GM10266 (cell line): Measurements from ENCODE around the gene PTGIS.

Experiments
- DNase-seq: peaks from one replicate; pipeline ENCODE4 v3.0.0; 2012; ENCODE audit errors: extremely low spot score
- TF ChIP-seq, protein P1 (sequence below): IDR thresholded peaks from 2 replicates; pipeline ENCODE4 v1.5.1; 2012; ENCODE audit warnings: mild to moderate bottlenecking, low read depth; ENCODE audit not compliant: control insufficient read depth, insufficient read depth; ENCODE audit errors: missing control alignments

The PTGIS gene

DNA sequence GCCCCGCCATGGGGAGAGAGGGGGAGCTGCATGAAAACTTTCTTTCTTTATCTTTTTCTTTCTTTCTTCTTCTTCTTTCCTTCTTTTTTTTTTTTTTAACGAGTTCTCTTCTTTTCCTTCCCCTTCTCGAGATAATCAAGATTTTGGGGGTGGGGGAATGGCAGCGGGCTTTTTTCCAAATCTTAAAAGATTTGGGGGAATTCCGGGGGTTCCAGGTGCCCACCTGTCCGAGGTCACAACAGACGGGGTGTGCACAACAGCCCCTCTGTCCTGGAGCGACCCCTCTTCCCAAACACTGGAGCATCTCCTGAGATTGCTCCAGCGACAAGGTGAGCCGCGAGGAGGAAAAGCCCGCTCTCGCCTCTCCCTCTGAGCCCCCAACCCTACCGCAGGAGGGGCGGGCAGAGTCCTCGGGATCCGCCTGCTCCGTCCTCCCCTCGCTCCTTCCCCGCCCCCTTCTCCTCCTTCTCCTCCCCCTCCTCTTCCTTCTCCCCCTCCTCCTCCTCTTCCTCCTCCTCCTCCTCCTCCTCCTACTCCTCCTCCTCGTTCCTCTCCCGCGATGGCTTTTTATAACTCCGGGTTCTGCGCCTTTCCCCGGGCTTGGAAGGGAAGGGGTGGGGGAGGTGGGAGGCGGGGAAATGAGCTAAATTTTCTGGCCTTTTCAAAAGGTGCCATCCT, 84.8 kb downstream of the PTGIS start:
- TF ChIP-seq, protein P1, sequence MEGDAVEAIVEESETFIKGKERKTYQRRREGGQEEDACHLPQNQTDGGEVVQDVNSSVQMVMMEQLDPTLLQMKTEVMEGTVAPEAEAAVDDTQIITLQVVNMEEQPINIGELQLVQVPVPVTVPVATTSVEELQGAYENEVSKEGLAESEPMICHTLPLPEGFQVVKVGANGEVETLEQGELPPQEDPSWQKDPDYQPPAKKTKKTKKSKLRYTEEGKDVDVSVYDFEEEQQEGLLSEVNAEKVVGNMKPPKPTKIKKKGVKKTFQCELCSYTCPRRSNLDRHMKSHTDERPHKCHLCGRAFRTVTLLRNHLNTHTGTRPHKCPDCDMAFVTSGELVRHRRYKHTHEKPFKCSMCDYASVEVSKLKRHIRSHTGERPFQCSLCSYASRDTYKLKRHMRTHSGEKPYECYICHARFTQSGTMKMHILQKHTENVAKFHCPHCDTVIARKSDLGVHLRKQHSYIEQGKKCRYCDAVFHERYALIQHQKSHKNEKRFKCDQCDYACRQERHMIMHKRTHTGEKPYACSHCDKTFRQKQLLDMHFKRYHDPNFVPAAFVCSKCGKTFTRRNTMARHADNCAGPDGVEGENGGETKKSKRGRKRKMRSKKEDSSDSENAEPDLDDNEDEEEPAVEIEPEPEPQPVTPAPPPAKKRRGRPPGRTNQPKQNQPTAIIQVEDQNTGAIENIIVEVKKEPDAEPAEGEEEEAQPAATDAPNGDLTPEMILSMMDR, result no peak
- no peak for DNase-seq

DNA sequence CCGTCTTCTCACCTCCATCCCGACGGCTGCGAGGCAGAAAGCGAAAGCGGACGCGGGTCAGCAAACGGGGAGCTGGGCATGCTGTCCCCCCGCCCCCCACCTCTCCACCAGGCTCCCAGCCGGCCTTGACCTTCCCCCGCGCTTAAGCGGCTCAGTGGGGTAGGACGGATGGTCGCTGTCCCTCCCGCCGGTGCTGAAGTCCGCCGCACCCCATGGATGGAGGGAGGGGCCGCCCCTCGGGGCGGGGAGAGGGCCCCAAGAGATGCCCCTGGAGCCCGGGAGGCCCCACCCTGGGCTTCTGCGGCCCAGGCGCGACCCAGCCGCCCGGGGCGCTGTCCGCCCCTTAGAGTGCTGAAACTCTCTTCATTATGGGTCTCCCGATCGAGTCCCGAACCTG, 85.3 kb downstream of the PTGIS start, which contains the start of gene KCNB1:
Gene KCNB1 (minus strand): TSS at position 48 of the 397 bp plus-strand sequence. CDS start 188 bp downstream, outside the sequence.
- TF ChIP-seq, protein P1, result no peak
- peak; percentile 77 for DNase-seq

DNA sequence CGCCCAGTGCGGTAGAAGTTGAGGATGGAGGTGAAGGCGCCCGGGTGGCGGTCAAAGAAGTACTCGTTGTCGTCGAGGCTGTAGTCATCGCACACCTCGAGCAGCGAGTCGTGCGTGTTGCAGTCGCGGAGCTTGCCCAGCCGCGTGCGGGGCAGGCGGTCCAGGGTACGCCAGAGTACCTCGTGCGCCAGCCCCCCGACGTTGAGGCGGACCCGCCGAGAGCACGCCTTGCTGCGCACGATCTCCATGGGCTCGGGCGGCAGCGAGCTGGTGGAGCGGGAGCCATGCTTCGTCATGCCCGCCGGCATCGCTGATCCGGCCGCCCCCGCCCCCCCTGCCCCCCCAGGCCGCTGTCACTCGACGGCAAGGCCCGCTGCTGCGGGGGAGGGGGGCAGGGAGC, 85.8 kb downstream of the PTGIS start:
- TF ChIP-seq, protein P1, result no peak
- DNase-seq, result no peak

DNA sequence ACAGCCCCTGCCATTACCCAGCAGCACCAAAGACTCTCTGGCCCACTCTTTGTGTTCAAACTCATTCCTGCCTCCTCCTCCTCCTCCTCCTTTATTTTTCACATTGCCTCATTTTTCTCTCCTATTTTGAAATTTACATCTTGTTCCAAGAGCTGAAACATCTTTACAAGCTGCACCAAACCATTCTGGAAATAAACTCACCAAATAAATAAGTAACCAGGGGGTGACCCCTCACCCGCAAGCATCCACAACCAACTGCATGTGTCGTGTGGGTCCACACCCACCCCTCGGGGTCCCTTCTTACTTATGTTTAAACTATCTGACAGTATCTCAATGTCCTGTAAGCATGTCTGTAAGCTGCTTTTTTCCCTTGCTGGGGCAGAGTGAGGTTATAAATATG, 86.8 kb downstream of the PTGIS start:
- DNase-seq, result no peak
- TF ChIP-seq, protein P1, result no peak

DNA sequence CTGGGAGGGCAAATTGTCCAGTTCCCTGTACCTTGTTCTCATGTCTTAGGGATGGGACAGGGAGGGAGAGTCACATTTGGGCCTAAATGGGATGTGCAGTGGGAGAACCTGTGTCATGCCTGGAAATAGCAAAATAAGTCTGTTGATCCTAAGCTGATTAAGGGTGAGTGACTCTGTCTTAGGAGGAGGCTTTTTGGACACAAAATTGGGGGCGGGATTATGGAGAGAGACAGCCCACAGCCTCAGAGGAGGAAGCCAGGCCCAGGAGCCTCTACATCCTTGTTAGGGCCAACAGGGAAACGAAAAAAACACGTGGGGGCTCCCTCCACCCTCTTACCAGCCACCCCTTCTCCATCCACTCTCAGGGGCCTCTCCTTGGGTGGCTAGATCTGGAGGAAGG, 87.7 kb downstream of the PTGIS start:
- TF ChIP-seq, protein P1, result no peak
- no peak for DNase-seq

DNA sequence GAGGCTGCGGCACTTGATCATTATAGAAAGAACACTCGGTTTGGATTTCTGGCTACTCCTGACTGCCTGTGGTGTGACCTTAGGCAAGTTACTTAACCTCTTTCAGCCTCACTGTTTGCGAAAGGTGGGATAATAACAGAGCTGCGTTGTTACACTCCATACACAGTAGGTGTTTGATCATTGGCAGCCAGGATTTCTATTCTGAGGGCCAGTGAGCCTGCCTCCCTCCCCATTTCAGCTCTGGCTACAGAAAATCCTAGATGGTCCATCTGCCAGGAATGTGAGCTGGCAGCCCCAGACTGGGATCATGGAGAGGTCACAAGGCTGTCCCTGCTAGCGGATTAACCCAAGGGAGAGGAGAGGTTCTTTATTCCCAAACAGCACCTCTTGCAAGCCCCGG, 88.2 kb downstream of the PTGIS start:
- TF ChIP-seq, protein P1, result no peak
- no peak for DNase-seq
